Measurements from ENCODE around the gene MLN.

GRCh38 chr6:33779895-33780294, 23.9 kb downstream of the MLN start:
- TF ChIP-seq CTCF (IDR thresholded peaks at IDR 0.05) (no peak), EZH2 (IDR thresholded peaks at IDR 0.05; ENCODE audit: borderline replicate concordance, insufficient read depth, low read depth, low read length, poor library complexity, severe bottlenecking) (no peak)

Data from B cell (primary cell).